K562 (cell line): ENCODE results near the gene OLIG1. TPM values are rescaled to one million over a fixed set of nuclear protein-coding genes. Genes with fewer than 3 reads are reported as not detected.

Experiments
- ATAC-seq: fragments of 200-7000 bp; cut with Tn5 transposase; 3 replicates; pipeline ENCODE4 v1.9.1; 2020; ENCODE audit warnings: moderate library complexity
- BruUV-seq: library from RNA; stranded (reverse); fragments of 400-500 nt; replicated peaks from 2 replicates; lab custom pipeline; 2021; lab: Mats Ljungman, UMichigan
- CTCF ChIA-PET: fragments of 300-600 bp; formaldehyde crosslinking; extraction: SDS; loops from one replicate; lab custom pipeline; 2021; ENCODE audit warnings: low intra/inter-chr PET ratio; lab: Yijun Ruan, JAX
- POLR2A ChIA-PET: fragments of 300-600, 350-650 bp; sonication (Branson Sonifier 250); formaldehyde crosslinking; extraction: SDS; loops from one replicate; lab custom pipeline; 2021; ENCODE audit warnings: antibody characterized with exemption, inconsistent platforms; lab: Yijun Ruan, JAX
- DNase-seq, 4 experiments: peaks; one replicate each; pipeline versions ENCODE4 v3.0.0 to v3.0.0-alpha.2; 2011 to 2018; ENCODE audit warnings: low spot score in 3 of 4, mixed read lengths in 3 of 4; ENCODE audit errors: extremely low read depth in 1 of 4
- FAIRE-seq: peaks from 2 replicates; lab custom pipeline; 2011; peaks lifted over from hg19 to GRCh38; lab: Jason Lieb, UNC
- H2AFZ ChIP-seq: 2 replicates; pipeline ENCODE4 v1.6.0; 2011; ENCODE audit warnings: low read depth, low read length, control low read depth, inconsistent platforms
- H3K27ac ChIP-seq: fragments of 200-600 bp; 3 replicates; pipeline ENCODE4 v1.8.0; 2011; ENCODE audit warnings: low read depth, mild to moderate bottlenecking, control low read depth, inconsistent platforms, low read length, moderate library complexity, mixed read lengths; ENCODE audit errors: extremely low read depth
- H3K27me3 ChIP-seq, 2 experiments: fragments of 300-600 bp in 1 of 2; 2 replicates in 1 of 2; 3 replicates in 1 of 2; pipeline versions ENCODE4 v1.6.0 to v1.8.0; 2011; ENCODE audit warnings: inconsistent platforms in 2 of 2, low read length in 2 of 2, mild to moderate bottlenecking in 1 of 2, mixed read lengths in 1 of 2, moderate library complexity in 1 of 2; ENCODE audit not compliant: control insufficient read depth in 2 of 2, insufficient read depth in 2 of 2
- H3K36me3 ChIP-seq: fragments of 300-600 bp; 3 replicates; pipeline ENCODE4 v1.8.0; 2011; ENCODE audit warnings: mild to moderate bottlenecking, low read length, inconsistent platforms; ENCODE audit not compliant: control insufficient read depth, insufficient read depth
- H3K4me1 ChIP-seq, 2 experiments: fragments of 200-600 bp in 1 of 2; replicated peaks in 1 of 2; 2 replicates in 1 of 2; 3 replicates in 1 of 2; pipeline versions ENCODE4 v1.5.1 to v1.8.0; 2011; ENCODE audit warnings: inconsistent platforms in 2 of 2, low read length in 2 of 2, mild to moderate bottlenecking in 1 of 2, mixed read lengths in 1 of 2, moderate library complexity in 1 of 2; ENCODE audit not compliant: control insufficient read depth in 2 of 2, insufficient read depth in 2 of 2
- H3K4me2 ChIP-seq: 2 replicates; pipeline ENCODE4 v1.6.1; 2011; ENCODE audit warnings: low read length, control low read depth, inconsistent platforms, mixed read lengths; ENCODE audit not compliant: insufficient read depth
- H3K4me3 ChIP-seq: fragments of 200-600 bp; sonication (generic), shearing (Covaris generic); 2 replicates; pipeline ENCODE4 v1.5.1; 2016; ENCODE audit warnings: control low read depth, inconsistent platforms
- H3K79me2 ChIP-seq: fragments of 200-600 bp; 3 replicates; pipeline ENCODE4 v1.8.0; 2011; ENCODE audit warnings: low read length, inconsistent platforms; ENCODE audit not compliant: control insufficient read depth, insufficient read depth
- H3K9ac ChIP-seq, 2 experiments: 2 replicates each; pipeline versions ENCODE4 v1.6.0 to v1.6.1; 2011; ENCODE audit warnings: low read depth in 2 of 2, low read length in 2 of 2, control low read depth in 1 of 2, inconsistent platforms in 1 of 2, mild to moderate bottlenecking in 1 of 2, mixed read lengths in 1 of 2; ENCODE audit not compliant: insufficient read depth in 1 of 2
- H3K9me1 ChIP-seq: one replicate; pipeline ENCODE4 v1.6.0; 2011; ENCODE audit warnings: inconsistent platforms, mild to moderate bottlenecking, low read length, moderate library complexity; ENCODE audit not compliant: control insufficient read depth, insufficient read depth
- H3K9me3 ChIP-seq: replicated peaks from 2 replicates; pipeline ENCODE4 v1.5.1; 2011; ENCODE audit warnings: low read depth, low read length, inconsistent platforms; ENCODE audit not compliant: control insufficient read depth, insufficient read depth
- H4K20me1 ChIP-seq: replicated peaks from 2 replicates; pipeline ENCODE4 v1.6.1; 2011; ENCODE audit warnings: low read length, inconsistent platforms, mixed read lengths; ENCODE audit not compliant: control insufficient read depth, insufficient read depth
- CBFA2T3 ChIP-seq: fragments of 450-650 bp; IDR thresholded peaks from 2 replicates; pipeline ENCODE4 v1.6.1; 2017
- CHCHD3 ChIP-seq: fragments of 250-450 bp; sonication (Bioruptor Pico); IDR thresholded peaks from 2 replicates; pipeline ENCODE4 v2.1.2; 2022; ENCODE audit warnings: mild to moderate bottlenecking
- MTA3 ChIP-seq: fragments of 450-650 bp; formaldehyde crosslinking; IDR thresholded peaks from 2 replicates; pipeline ENCODE4 v1.6.1; 2017; ENCODE audit warnings: mild to moderate bottlenecking, borderline replicate concordance
- NRF1 ChIP-seq, 2 experiments: fragments of 450-650 bp; IDR thresholded peaks in 1 of 2; conservative IDR thresholded peaks in 1 of 2; 2 replicates each; pipeline ENCODE4 v1.6.1; 2014; ENCODE audit warnings: mild to moderate bottlenecking in 2 of 2
- XRCC4 ChIP-seq: IDR thresholded peaks from one replicate; pipeline ENCODE4 v1.6.1; 2011; ENCODE audit not compliant: insufficient read depth, insufficient read length; ENCODE audit errors: extremely low read depth
- ZC3H4 ChIP-seq: sonication (generic); formaldehyde crosslinking; IDR thresholded peaks from 2 replicates; pipeline ENCODE4 v1.9.0; 2021; ENCODE audit warnings: missing genetic modification reagents, borderline replicate concordance
- ZC3H8 ChIP-seq: fragments of 450-650 bp; IDR thresholded peaks from 2 replicates; pipeline ENCODE4 v1.6.1; 2017
- ZKSCAN8 ChIP-seq: fragments of 200-800 bp; sonication (Bioruptor generic); IDR thresholded peaks from 2 replicates; pipeline ENCODE4 v1.6.1; 2016; ENCODE audit warnings: missing genetic modification characterization, missing compliant biosample characterization
- ZNF217 ChIP-seq: sonication (generic); formaldehyde crosslinking; IDR thresholded peaks from 2 replicates; pipeline ENCODE4 v1.8.0; 2022; ENCODE audit warnings: mild to moderate bottlenecking, missing genetic modification reagents
- ZNF384 ChIP-seq: IDR thresholded peaks from 2 replicates; pipeline ENCODE4 v1.6.1; 2012; ENCODE audit warnings: low read depth, low read length, improper control_type of control experiment
- WGBS: fragments of 100-300 bp; shearing (Covaris generic); methylation state at CpG from one replicate; pipeline ENCODE4 v1.1.6; 2016; ENCODE audit warnings: low coverage, mixed read lengths; ENCODE audit not compliant: insufficient coverage; ENCODE audit errors: missing lambda C conversion rate; 5-methylcytosine and 5-hydroxymethylcytosine counted together
- in situ Hi-C: fragments of 300-500 bp; cut with MboI; formaldehyde crosslinking; loops from 4 replicates; pipeline ENCODE4 v1.15.0; 2018; ENCODE audit warnings: inconsistent platforms, mixed read lengths
- intact Hi-C: fragments of 100-400 bp; cut with micrococcal nuclease; formaldehyde crosslinking; loops from 2 replicates; pipeline ENCODE4 v1.14.2; 2022
- polyA plus RNA-seq, 8 experiments: library from polyadenylated mRNA; depleted of rRNA in 4 of 8; stranded (reverse) in 5 of 8; unstranded in 3 of 8; fragments of >200 nt; fragmentation: Nextera tagmentation in 2 of 8; fragmentation: Illumina TruSeq in 1 of 8; extraction: Ambion mirVana in 2 of 8; extraction: Trizol in 1 of 8; gene quantifications; 2 replicates each; pipeline versions ENCODE4 v1.2.1 to v1.2.3, GENCODE V29; 2011 to 2014; ENCODE audit warnings: inconsistent platforms in 1 of 8, missing spikeins in 1 of 8
- total RNA-seq, 7 experiments: library from RNA; depleted of rRNA in 6 of 7; stranded (reverse); fragments of >200 nt in 6 of 7; fragmentation: Illumina TruSeq in 2 of 7; extraction: Trizol in 2 of 7; gene quantifications; 2 replicates each; pipeline versions ENCODE4 v1.2.1 to v1.2.3, GENCODE V29; 2011 to 2021; ENCODE audit warnings: low replicate concordance in 1 of 7
- TF ChIP-seq, protein P1 (sequence below): fragments of 450-650 bp; formaldehyde crosslinking; IDR thresholded peaks from 2 replicates; pipeline ENCODE4 v1.4.0; 2020; ENCODE audit warnings: mild to moderate bottlenecking
- TF ChIP-seq, protein P2 (sequence below), 3 experiments: IDR thresholded peaks in 2 of 3; conservative IDR thresholded peaks in 1 of 3; 2 replicates each; pipeline ENCODE4 v1.5.1; 2011 to 2012; ENCODE audit warnings: low read length in 3 of 3, mild to moderate bottlenecking in 3 of 3, control low read depth in 2 of 3, improper control_type of control experiment in 1 of 3, inconsistent platforms in 1 of 3, low read depth in 1 of 3, mixed read lengths in 1 of 3, moderate library complexity in 1 of 3; ENCODE audit not compliant: insufficient read depth in 2 of 3

Gene OLIG1
- total and polyA plus RNA-seq, 9 of the 15 experiments (the other 6 are each of a cell fraction or from before 2014, with no cell fraction given): not detected

DNA sequence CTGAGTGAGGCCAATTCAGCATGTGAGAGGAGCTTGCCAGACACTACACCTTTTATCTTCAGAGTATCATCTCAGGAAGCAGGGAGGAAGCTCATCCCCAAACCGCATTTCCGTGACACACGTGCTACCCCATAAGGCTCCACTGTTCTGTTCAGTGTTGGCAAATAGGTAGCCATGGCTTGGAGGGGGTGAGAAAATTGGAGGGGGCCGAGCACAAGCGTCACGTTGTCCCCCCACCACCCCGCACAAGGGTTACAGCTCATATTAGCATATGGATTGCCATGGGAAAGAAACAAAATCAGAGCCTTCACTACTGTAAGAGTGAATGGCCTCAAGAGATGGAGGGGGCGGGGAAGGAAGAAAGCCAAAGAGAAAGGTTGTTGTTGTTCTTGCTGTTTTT lies 46.7 kb downstream of the OLIG1 start:
- no peak overlapping the region for H3K4me3 ChIP-seq
- WGBS: 1% methylated on average over 8 of the region's 8 CpGs
- no TSS peak for BruUV-seq
- no peak for TF ChIP-seq ZC3H4 (CRISPR knock-in tag)
- H2AFZ ChIP-seq: no peak overlapping the region
- H3K27ac ChIP-seq: no peak overlapping the region
- no peaks in the 10 kb centered on the region; a peak in 1 of 5 replicates for H3K4me1 ChIP-seq
- no peak overlapping the region for H3K4me2 ChIP-seq
- H3K27me3 ChIP-seq: peaks cover 61 to 63% of the 10 kb centered on the region in 2 experiments
- POLR2A ChIA-PET: no interaction called here
- CTCF ChIA-PET: no interaction called here
- H3K36me3 ChIP-seq: no peaks in the 10 kb centered on the region
- peaks cover 3% of the 10 kb centered on the region; the same call in 1 of the 2 replicates for H4K20me1 ChIP-seq
- ATAC-seq (no peak), FAIRE-seq (no peak), DNase-seq (no peak)
- intact Hi-C loops (no loop called here), in situ Hi-C loops (no loop called here)
- no peaks in the 10 kb centered on the region for H3K79me2 ChIP-seq
- no peak overlapping the region for H3K9ac ChIP-seq
- no peaks in the 10 kb centered on the region for H3K9me1 ChIP-seq
- H3K9me3 ChIP-seq: no peaks in the 10 kb centered on the region

GRCh38 chr21:33117101-33117888 lies 47.4 kb downstream of the OLIG1 start:
- no peaks in the 10 kb centered on the region for H3K9me1 ChIP-seq
- no peak for DNase-seq
- H3K79me2 ChIP-seq: no peaks in the 10 kb centered on the region
- BruUV-seq: no TSS peak
- no peaks in the 10 kb centered on the region; a peak in 2 of 5 replicates for H3K4me1 ChIP-seq
- H3K4me3 ChIP-seq: no peak overlapping the region
- ATAC-seq: no peak
- TF ChIP-seq XRCC4 (no peak), CBFA2T3 (no peak), NRF1 (conservative IDR thresholded peaks at IDR 0.05 in 1 of 2, IDR thresholded peaks at IDR 0.05 in 1 of 2) (no peak), ZNF384 (no peak), MTA3 (no peak), CHCHD3 (CRISPR knock-in tag) (no peak), ZC3H8 (no peak), ZKSCAN8 (CRISPR knock-in tag) (no peak), ZNF217 (no peak)
- TF ChIP-seq, protein P1, sequence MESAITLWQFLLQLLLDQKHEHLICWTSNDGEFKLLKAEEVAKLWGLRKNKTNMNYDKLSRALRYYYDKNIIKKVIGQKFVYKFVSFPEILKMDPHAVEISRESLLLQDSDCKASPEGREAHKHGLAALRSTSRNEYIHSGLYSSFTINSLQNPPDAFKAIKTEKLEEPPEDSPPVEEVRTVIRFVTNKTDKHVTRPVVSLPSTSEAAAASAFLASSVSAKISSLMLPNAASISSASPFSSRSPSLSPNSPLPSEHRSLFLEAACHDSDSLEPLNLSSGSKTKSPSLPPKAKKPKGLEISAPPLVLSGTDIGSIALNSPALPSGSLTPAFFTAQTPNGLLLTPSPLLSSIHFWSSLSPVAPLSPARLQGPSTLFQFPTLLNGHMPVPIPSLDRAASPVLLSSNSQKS (CRISPR knock-in tag): no peak
- TF ChIP-seq, protein P2, sequence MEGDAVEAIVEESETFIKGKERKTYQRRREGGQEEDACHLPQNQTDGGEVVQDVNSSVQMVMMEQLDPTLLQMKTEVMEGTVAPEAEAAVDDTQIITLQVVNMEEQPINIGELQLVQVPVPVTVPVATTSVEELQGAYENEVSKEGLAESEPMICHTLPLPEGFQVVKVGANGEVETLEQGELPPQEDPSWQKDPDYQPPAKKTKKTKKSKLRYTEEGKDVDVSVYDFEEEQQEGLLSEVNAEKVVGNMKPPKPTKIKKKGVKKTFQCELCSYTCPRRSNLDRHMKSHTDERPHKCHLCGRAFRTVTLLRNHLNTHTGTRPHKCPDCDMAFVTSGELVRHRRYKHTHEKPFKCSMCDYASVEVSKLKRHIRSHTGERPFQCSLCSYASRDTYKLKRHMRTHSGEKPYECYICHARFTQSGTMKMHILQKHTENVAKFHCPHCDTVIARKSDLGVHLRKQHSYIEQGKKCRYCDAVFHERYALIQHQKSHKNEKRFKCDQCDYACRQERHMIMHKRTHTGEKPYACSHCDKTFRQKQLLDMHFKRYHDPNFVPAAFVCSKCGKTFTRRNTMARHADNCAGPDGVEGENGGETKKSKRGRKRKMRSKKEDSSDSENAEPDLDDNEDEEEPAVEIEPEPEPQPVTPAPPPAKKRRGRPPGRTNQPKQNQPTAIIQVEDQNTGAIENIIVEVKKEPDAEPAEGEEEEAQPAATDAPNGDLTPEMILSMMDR (IDR thresholded peaks at IDR 0.05 in 2 of 3, conservative IDR thresholded peaks at IDR 0.05 in 1 of 3; ENCODE audit: insufficient read depth in 2 of 3, low read depth in 1 of 3, low read length in 3 of 3): no peak
- intact Hi-C loops: no loop called here
- in situ Hi-C loops: no loop called here
- H3K4me2 ChIP-seq: no peak overlapping the region
- no peaks in the 10 kb centered on the region for H3K36me3 ChIP-seq
- ChIA-PET POLR2A (no interaction called here), CTCF (no interaction called here)
- under 1% methylated on average over 16 of the region's 16 CpGs for WGBS
- no peak for FAIRE-seq
- no peaks in the 10 kb centered on the region for H3K9me3 ChIP-seq
- peaks cover 55 to 56% of the 10 kb centered on the region in 2 experiments for H3K27me3 ChIP-seq
- H3K27ac ChIP-seq: no peak overlapping the region
- no peak overlapping the region for H3K9ac ChIP-seq
- H2AFZ ChIP-seq: no peak overlapping the region
- H4K20me1 ChIP-seq: 0 out of 2 replicates have a peak, but pooled peaks cover under 1% of the 10 kb centered on the region
